Measurements from ENCODE around the gene ZNF74. TPM values are rescaled to one million over a fixed set of nuclear protein-coding genes. Genes with fewer than 3 reads are reported as not detected.

Gene ZNF74
- total RNA-seq, 1 donor from 2014 or later, result 19.4 TPM

DNA sequence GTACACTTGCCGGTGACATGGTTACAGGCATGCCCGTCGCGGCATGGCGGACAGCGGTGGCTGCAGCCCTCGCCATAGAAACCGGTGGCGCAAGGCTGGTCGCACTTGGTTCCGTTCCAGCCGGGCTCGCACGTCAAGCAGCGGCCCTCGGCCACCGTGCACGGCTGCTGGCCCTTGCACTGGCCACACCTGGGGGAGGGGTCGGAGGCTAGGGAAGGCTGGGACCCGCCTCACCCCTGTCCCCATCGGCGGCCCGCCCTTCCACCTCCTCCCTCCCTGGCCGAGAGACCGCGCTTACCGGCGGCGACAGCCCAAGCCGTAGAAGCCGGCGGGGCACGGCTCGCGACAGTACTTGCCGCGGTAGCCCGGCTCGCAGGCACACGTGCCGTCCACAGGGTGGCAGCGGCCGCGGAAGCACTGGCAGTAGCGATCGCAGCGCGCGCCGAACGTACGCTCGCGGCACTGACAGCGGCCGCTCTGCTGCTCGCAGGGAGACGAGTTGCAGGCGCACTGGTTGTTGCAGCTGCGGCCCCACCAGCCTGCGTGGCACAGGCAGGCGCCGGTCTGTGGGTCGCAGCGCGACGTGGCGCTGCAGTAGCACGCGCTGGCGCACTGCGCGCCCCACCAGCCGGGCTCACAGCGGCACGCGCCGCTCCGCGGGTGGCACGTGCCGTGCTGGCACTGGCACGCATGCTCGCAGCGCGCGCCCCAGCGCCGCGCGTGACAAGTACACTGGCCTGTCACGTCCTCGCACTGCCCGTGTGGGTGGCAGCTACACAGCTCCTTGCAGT is 37.0 kb downstream of the ZNF74 start:
- peak overlapping the region; percentile 72 for H3K4me3 Mint-ChIP-seq
- H3K9me3 Mint-ChIP-seq, result peaks cover 2% of the 10 kb centered on the region
- H3K27ac Mint-ChIP-seq, result no peak overlapping the region
- H3K9me3 ChIP-seq (ENCODE audit: low read depth), result no peaks in the 10 kb centered on the region
- H3K4me1 ChIP-seq, result no peaks in the 10 kb centered on the region
- H3K9ac ChIP-seq, result no peak overlapping the region
- peaks cover 10% of the 10 kb centered on the region for H3F3A ChIP-seq (ENCODE audit: low read depth)
- peaks cover 48% of the 10 kb centered on the region for H3K27me3 Mint-ChIP-seq (ENCODE audit: insufficient read depth, low read depth)
- H3K4me3 ChIP-seq, result peak overlapping the region; percentile 42
- peaks cover 16% of the 10 kb centered on the region for H3K4me1 Mint-ChIP-seq
- H4K20me1 ChIP-seq (ENCODE audit: low read depth), result peaks cover 75% of the 10 kb centered on the region
- no peak overlapping the region for H2AFZ ChIP-seq (replicated peaks)
- no peaks in the 10 kb centered on the region for H3K36me3 ChIP-seq
- peaks cover 10% of the 10 kb centered on the region for H3K36me3 Mint-ChIP-seq
- peaks cover 90% of the 10 kb centered on the region for H3K27me3 ChIP-seq
- H3K27ac ChIP-seq, result no peak overlapping the region
- DNase-seq (ENCODE audit: low spot score), result peak; percentile 93
- peak; percentile 69 for TF ChIP-seq EZH2phosphoT487 (IDR thresholded peaks at IDR 0.05)
- peak; percentile 81 for TF ChIP-seq EZH2 (IDR thresholded peaks at IDR 0.05)
- TF ChIP-seq, protein P1, sequence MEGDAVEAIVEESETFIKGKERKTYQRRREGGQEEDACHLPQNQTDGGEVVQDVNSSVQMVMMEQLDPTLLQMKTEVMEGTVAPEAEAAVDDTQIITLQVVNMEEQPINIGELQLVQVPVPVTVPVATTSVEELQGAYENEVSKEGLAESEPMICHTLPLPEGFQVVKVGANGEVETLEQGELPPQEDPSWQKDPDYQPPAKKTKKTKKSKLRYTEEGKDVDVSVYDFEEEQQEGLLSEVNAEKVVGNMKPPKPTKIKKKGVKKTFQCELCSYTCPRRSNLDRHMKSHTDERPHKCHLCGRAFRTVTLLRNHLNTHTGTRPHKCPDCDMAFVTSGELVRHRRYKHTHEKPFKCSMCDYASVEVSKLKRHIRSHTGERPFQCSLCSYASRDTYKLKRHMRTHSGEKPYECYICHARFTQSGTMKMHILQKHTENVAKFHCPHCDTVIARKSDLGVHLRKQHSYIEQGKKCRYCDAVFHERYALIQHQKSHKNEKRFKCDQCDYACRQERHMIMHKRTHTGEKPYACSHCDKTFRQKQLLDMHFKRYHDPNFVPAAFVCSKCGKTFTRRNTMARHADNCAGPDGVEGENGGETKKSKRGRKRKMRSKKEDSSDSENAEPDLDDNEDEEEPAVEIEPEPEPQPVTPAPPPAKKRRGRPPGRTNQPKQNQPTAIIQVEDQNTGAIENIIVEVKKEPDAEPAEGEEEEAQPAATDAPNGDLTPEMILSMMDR (IDR thresholded peaks at IDR 0.05), result peak; percentile 54
- peak overlapping the region; percentile 80 for H3K4me2 ChIP-seq
- no peaks in the 10 kb centered on the region for H3K79me2 ChIP-seq (ENCODE audit: low read depth)

DNA sequence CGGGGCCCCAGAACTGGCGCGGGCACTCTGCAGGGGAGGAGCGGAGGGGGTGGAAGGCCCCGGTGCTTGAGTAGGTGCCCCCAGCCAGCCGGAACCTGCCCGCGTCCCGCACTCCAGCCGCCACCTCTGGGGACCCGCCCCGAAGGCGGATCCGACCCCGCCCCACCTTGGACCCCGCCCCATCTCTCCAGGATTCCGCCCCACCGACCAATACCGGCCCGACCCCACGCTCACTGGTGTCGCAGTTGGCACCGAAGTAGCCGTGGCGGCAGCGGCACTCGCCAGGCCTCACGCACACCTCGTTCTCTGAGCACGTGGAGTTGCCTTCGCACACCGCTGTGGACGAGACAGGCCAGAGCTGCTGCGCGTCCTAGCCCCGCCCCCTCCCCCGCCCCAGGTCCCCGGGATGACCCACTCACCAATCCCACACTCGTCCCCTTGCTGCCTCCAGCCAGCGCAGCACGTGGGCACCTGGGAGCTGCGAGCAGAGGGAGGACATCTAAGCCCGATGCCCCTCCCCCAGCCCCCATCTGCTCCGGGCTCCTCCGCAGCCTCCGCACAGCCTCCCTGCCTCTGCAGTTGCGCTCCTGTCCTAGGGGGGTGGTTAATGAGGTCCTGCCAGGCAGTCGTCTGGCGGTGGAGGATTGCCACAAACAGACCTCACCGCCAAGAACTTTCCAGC is 37.7 kb downstream of the ZNF74 start:
- no peak overlapping the region for H3K27ac ChIP-seq
- H3K79me2 ChIP-seq (ENCODE audit: low read depth), result no peaks in the 10 kb centered on the region
- peaks cover 48% of the 10 kb centered on the region for H3K27me3 Mint-ChIP-seq (ENCODE audit: insufficient read depth, low read depth)
- H3K9me3 ChIP-seq (ENCODE audit: low read depth), result no peaks in the 10 kb centered on the region
- H3K36me3 Mint-ChIP-seq, result peaks cover 10% of the 10 kb centered on the region
- H3K4me1 Mint-ChIP-seq, result peaks cover 17% of the 10 kb centered on the region
- H3K4me3 ChIP-seq, result peak overlapping the region; percentile 42
- peaks cover 81% of the 10 kb centered on the region for H4K20me1 ChIP-seq (ENCODE audit: low read depth)
- H3K4me3 Mint-ChIP-seq, result peak overlapping the region; percentile 77
- no peak overlapping the region for H3K27ac Mint-ChIP-seq
- H2AFZ ChIP-seq (replicated peaks), result no peak overlapping the region
- H3F3A ChIP-seq (ENCODE audit: low read depth), result peaks cover 10% of the 10 kb centered on the region
- H3K9ac ChIP-seq, result no peak overlapping the region
- no peaks in the 10 kb centered on the region for H3K4me1 ChIP-seq
- DNase-seq (ENCODE audit: low spot score), result peak; percentile 37
- peaks cover 98% of the 10 kb centered on the region for H3K27me3 ChIP-seq
- H3K36me3 ChIP-seq, result no peaks in the 10 kb centered on the region
- TF ChIP-seq, protein P1 (IDR thresholded peaks at IDR 0.05), result no peak
- TF ChIP-seq EZH2phosphoT487 (IDR thresholded peaks at IDR 0.05), result peak; percentile 0
- peak; percentile 8 for TF ChIP-seq EZH2 (IDR thresholded peaks at IDR 0.05)
- peak overlapping the region; percentile 80 for H3K4me2 ChIP-seq
- peaks cover 2% of the 10 kb centered on the region for H3K9me3 Mint-ChIP-seq

DNA sequence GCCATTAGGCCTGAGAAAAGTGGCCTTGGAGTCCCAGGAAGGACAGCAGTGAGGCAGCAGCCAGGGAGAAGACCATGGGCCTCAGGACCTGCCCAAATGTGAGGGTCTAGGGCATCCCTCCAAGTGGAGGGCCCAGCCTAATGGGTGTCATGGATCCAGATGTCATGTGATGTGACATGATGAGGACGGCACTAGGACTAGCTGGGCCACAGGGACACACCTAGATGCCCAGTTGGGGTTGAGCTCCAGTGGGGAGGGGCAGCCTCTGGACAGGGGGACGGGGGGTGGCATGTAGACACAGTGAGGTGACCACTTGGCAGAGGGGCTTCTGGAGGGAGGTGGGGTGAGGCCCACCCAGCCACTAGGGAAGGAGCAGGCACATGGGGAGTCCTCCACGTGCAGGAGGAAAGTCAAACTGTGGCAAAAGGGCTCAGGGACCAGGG is 38.3 kb downstream of the ZNF74 start:
- no peaks in the 10 kb centered on the region for H3K9me3 ChIP-seq (ENCODE audit: low read depth)
- peaks cover 22% of the 10 kb centered on the region for H3K4me1 Mint-ChIP-seq
- no peak overlapping the region for H3K4me3 ChIP-seq
- H3K27ac Mint-ChIP-seq, result no peak overlapping the region
- no peaks in the 10 kb centered on the region for H3K36me3 ChIP-seq
- peaks cover 48% of the 10 kb centered on the region for H3K27me3 Mint-ChIP-seq (ENCODE audit: insufficient read depth, low read depth)
- peaks cover 2% of the 10 kb centered on the region for H3K9me3 Mint-ChIP-seq
- H3K79me2 ChIP-seq (ENCODE audit: low read depth), result no peaks in the 10 kb centered on the region
- peaks cover 10% of the 10 kb centered on the region for H3F3A ChIP-seq (ENCODE audit: low read depth)
- peaks cover 87% of the 10 kb centered on the region for H4K20me1 ChIP-seq (ENCODE audit: low read depth)
- no peak overlapping the region for H3K4me2 ChIP-seq
- peak overlapping the region; percentile 77 for H3K4me3 Mint-ChIP-seq
- no peaks in the 10 kb centered on the region for H3K4me1 ChIP-seq
- H3K36me3 Mint-ChIP-seq, result peaks cover 6% of the 10 kb centered on the region
- no peak overlapping the region for H2AFZ ChIP-seq (replicated peaks)
- H3K9ac ChIP-seq, result no peak overlapping the region
- H3K27ac ChIP-seq, result no peak overlapping the region
- peaks cover 100% of the 10 kb centered on the region for H3K27me3 ChIP-seq
- no peak for DNase-seq (ENCODE audit: low spot score)
- TF ChIP-seq EZH2 (IDR thresholded peaks at IDR 0.05), result no peak
- TF ChIP-seq, protein P1 (IDR thresholded peaks at IDR 0.05), result no peak
- no peak for TF ChIP-seq EZH2phosphoT487 (IDR thresholded peaks at IDR 0.05)

Data from neural progenitor cell (in vitro differentiated cells).